ENCODE data around the gene ADAMTSL4. TPM values are rescaled to one million over a fixed set of nuclear protein-coding genes. Genes with fewer than 3 reads are reported as not detected.

The ADAMTSL4 gene
- total and polyA plus RNA-seq, 3 donors from 2014 or later: 8.9 to 14.2 (median 10.0) TPM

GRCh38 chr1:150561254-150561973 is 12.2 kb downstream of the ADAMTSL4 start:
- Histone ChIP-seq H3K27me3 (no peaks in the 10 kb centered on the region), H3K36me3 (ENCODE audit: low read depth, missing control alignments) (no peaks in the 10 kb centered on the region), H3K4me1 (peaks cover 65% of the 10 kb centered on the region), H3K27ac (peak overlapping the region; percentile 97 to 99), H3K9me3 (no peaks in the 10 kb centered on the region), H3K4me3 (peak overlapping the region; percentile 27 to 59)
- WGBS, 2 donors: 0 to 2% methylated on average over 29 to 32 of the region's 32 CpGs
- intact Hi-C loops (cut with DNase I; ENCODE audit: low total_unique reads): loop anchor here (5.0 kb wide), 1 partner anchor 61 kb away; no protein-coding TSS in a partner anchor
- peak; percentile 52 for TF ChIP-seq POLR2A (IDR thresholded peaks at IDR 0.05)
- peak in 1 of 3 experiments; percentile 6 for TF ChIP-seq CTCF (IDR thresholded peaks at IDR 0.05)
- DNase-seq: peak; percentile 95

DNA sequence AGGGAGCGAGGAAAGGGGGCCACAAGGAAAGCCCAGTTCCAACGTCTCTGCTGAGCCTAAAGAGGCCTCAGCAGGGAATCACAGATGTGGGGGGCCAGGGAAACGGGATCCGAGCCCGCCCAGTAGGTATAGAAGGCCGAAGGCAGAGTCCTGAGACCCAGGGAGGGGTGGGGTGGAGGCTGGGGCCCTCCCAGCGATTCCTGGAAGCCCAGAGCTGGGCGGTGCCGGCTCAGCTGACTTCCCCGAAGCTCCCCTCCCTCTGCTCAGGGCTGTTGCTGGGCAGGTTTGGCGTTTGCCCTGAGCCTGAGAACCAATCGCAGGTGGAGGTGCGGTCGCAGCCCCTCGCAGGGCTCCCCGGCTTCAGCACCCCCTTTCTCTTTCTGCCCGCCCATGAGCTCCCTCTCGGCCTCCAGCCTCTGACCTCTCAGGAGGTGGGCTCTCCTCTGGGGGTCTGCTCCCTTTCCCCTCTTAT is 12.8 kb downstream of the ADAMTSL4 start:
- no peak for TF ChIP-seq CTCF (IDR thresholded peaks at IDR 0.05)
- TF ChIP-seq POLR2A (IDR thresholded peaks at IDR 0.05): no peak
- Histone ChIP-seq H3K27ac (peak overlapping the region; percentile 97 to 99), H3K4me1 (peaks cover 71% of the 10 kb centered on the region), H3K4me3 (peak overlapping the region; percentile 27 to 59), H3K36me3 (ENCODE audit: low read depth, missing control alignments) (no peaks in the 10 kb centered on the region), H3K27me3 (no peaks in the 10 kb centered on the region), H3K9me3 (no peaks in the 10 kb centered on the region)
- WGBS, 2 donors: 0 to 1% methylated on average over 12 to 18 of the region's 18 CpGs
- intact Hi-C loops (cut with DNase I; ENCODE audit: low total_unique reads): loop anchor here (5.0 kb wide), 1 partner anchor 60 kb away; no protein-coding TSS in a partner anchor
- peak; percentile 93 for DNase-seq

DNA sequence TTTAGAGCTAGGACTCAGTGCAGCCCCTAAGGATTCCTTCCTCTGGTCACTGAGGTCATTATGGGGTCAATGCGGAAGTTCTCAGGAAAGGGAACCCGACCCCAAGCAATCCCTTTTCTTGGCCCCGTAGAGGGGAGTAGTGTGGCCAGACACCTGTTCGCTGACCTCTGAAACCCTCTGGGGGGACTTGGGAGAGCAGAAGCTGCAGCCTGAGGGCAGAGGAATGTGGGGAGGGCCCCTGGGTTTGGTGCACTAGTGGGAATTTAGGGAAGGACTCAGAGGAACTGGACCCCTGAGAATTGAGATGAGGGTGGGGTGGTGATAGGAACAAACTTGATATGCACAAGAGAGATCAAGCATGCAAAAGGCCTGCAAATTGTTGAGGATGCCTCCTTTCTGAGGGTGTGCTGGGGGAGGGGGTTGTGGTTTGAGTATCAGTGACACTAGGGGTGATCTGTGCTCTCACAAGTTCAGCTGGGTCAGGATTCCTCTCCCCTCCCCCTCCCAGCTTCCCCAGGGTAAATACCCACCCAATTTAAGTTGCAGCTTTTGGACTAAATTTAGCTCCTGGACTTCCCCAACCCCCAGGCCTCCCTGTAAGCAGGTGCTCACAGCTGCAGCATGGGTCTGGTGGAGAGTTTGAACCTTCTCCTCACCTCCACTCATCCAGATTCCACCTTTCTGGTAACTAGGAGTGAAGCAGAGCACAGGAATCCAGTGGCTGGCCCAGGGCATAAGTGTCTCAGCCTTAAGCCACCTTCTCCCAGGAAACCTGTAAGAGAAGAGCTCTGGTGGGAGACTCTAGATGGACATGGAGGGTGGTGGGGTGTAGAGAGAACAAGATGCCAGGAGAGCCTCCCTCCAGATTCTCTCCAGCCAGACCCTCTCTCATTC is 13.5 kb downstream of the ADAMTSL4 start:
- no peaks in the 10 kb centered on the region for H3K9me3 ChIP-seq
- H3K4me3 ChIP-seq: peak overlapping the region; percentile 27 to 59
- 7 to 8% methylated on average over 3 to 4 of the region's 4 CpGs for WGBS, 2 donors
- H3K27ac ChIP-seq: peak overlapping the region; percentile 97 to 99
- no peaks in the 10 kb centered on the region for H3K36me3 ChIP-seq (ENCODE audit: low read depth, missing control alignments)
- H3K27me3 ChIP-seq: no peaks in the 10 kb centered on the region
- no peak for DNase-seq
- peaks cover 78% of the 10 kb centered on the region for H3K4me1 ChIP-seq
- no peak for TF ChIP-seq CTCF (IDR thresholded peaks at IDR 0.05)
- no peak for TF ChIP-seq POLR2A (IDR thresholded peaks at IDR 0.05)
- intact Hi-C loops (cut with DNase I; ENCODE audit: low total_unique reads): loop anchor here (5.0 kb wide), 1 partner anchor 60 kb away; no protein-coding TSS in a partner anchor

DNA sequence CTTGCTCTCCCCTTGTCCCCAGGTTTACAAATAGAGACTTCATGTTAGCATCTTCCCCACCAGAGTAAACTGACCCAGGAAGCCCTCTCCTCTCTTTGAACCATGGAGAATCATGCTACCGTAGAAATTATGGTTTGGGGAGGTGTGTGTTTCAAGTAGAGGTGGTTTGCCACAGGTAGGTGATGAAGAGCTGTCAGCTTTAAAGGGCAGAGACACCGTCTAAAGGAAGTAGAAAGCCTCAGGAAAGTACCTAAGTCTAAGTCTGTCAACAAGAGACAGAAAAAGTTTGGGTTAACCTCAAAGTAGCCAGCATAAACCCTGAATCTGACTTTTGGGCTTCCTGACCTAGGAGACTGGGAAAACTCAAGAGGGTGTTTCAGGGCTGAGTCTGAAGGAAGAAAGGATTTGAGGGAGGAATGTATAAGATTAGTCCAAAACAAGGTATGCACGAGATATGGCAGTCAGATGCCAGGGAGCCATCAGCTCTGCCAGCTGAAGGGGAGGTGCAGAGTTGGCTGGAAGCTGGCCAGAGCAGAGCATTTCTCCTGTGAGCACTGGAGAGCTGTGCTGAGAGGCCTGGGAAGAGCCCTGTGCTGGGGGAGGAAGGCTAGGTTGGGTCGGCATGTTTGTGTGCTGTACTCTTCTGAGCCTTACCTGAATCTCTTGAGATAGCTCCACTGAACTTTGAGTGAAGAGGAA is 14.3 kb downstream of the ADAMTSL4 start:
- TF ChIP-seq POLR2A (IDR thresholded peaks at IDR 0.05) (no peak), CTCF (IDR thresholded peaks at IDR 0.05) (no peak)
- intact Hi-C loops (cut with DNase I; ENCODE audit: low total_unique reads): loop anchor here (5.0 kb wide), 1 partner anchor 59 kb away; no protein-coding TSS in a partner anchor
- WGBS, 2 donors: 46 to 51% methylated on average over 4 of the region's 4 CpGs
- H3K4me1 ChIP-seq: peaks cover 86% of the 10 kb centered on the region
- DNase-seq: peak; percentile 84
- no peaks in the 10 kb centered on the region for H3K9me3 ChIP-seq
- H3K27ac ChIP-seq: peak overlapping the region; percentile 97 to 99
- H3K36me3 ChIP-seq (ENCODE audit: low read depth, missing control alignments): no peaks in the 10 kb centered on the region
- no peak overlapping the region for H3K4me3 ChIP-seq
- H3K27me3 ChIP-seq: no peaks in the 10 kb centered on the region
